Psoas muscle (tissue), 8 donors: ENCODE results near the gene DNAJB1. TPM values are rescaled to one million over a fixed set of nuclear protein-coding genes. Genes with fewer than 3 reads are reported as not detected.
"Not testable (repeated sequence)": the region's sequence is repeated elsewhere in the genome, so short reads cannot be mapped to it uniquely, and the experiment has no call there.

ENCODE experiments used
- ATAC-seq, 4 donors: fragments of 200-7000 bp; cut with Tn5 transposase; one replicate each; pipeline ENCODE4 v1.9.1; 2020; ENCODE audit warnings: moderate library complexity in 3 of 4, mild to moderate bottlenecking in 2 of 4
- DNase-seq, 2 donors: peaks; one replicate each; pipeline ENCODE4 v3.0.0-alpha.2; 2020
- H3K27ac ChIP-seq: fragments of 200-600 bp; one replicate; pipeline ENCODE4 v1.8.0; 2022
- H3K27me3 ChIP-seq, 3 donors: fragments of 200-600 bp in 1 of 3; one replicate each; pipeline versions ENCODE4 v1.6.1 to v1.8.0; 2013 to 2022; ENCODE audit warnings: low read length in 2 of 3, mild to moderate bottlenecking in 2 of 3, moderate library complexity in 1 of 3; ENCODE audit not compliant: insufficient read depth in 3 of 3
- H3K36me3 ChIP-seq, 2 donors: fragments of 200-600 bp in 1 of 2; one replicate each; pipeline versions ENCODE4 v1.6.1 to v1.8.0; 2013 to 2022; ENCODE audit warnings: low read depth in 1 of 2, mild to moderate bottlenecking in 1 of 2, moderate library complexity in 1 of 2; ENCODE audit not compliant: insufficient read depth in 1 of 2
- H3K4me1 ChIP-seq: fragments of 200-600 bp; one replicate; pipeline ENCODE4 v1.8.0; 2022
- H3K4me3 ChIP-seq: fragments of 200-600 bp; one replicate; pipeline ENCODE4 v1.8.0; 2022; ENCODE audit warnings: mild to moderate bottlenecking
- H3K9me3 ChIP-seq: fragments of 200-600 bp; one replicate; pipeline ENCODE4 v1.8.0; 2022
- CTCF ChIP-seq: fragments of 200-600 bp; IDR thresholded peaks from one replicate; pipeline ENCODE4 v1.8.0; 2022; ENCODE audit warnings: antibody characterized with exemption
- WGBS, 3 donors: extraction: QIAGEN DNeasy Blood & Tissue Kit; methylation state at CpG; one replicate each; pipeline versions ENCODE4 v1.1.6 to v1.1.7; 2013; 5-methylcytosine and 5-hydroxymethylcytosine counted together
- intact Hi-C, 2 donors: fragments of 100-400 bp; cut with DNase I; formaldehyde crosslinking; loops; one replicate each; pipeline versions ENCODE4 v1.11.0 to v1.14.2; 2022
- polyA plus RNA-seq, 3 donors: library from polyadenylated mRNA; stranded (reverse); fragments of 200-250 nt; gene quantifications; one replicate each; pipeline ENCODE4 v1.2.3, GENCODE V29; 2013
- total RNA-seq, 4 donors: library from RNA; stranded (reverse); fragmentation: NEBNext Ultra II Directional in 2 of 4; extraction: Animal tissue kit (Norgen Biotek cat#: 25700) in 2 of 4; gene quantifications; one replicate each; pipeline versions ENCODE4 v1.2.1 to v1.2.4, GENCODE V29; 2021 to 2023
- donor health status: healthy with polysubstance abuse.
- donor health status: DM: no; HTN: no; CAD: no; lungs with moderate emphysema.
- donor health status: Bipolar disorder and iron deficiency.
- donor health status: healthy.
- donor health status: DM: yes; HTN: yes; CAD: no.
- donor health status: DM: no; HTN: no; CAD: no.
- donor health status: DM: no; HTN: no; CAD: no.
- donor health status: DM: yes; HTN: yes; CAD: no.

The DNAJB1 gene
- total and polyA plus RNA-seq, 7 donors = 20.8 to 105 (median 32.6) TPM

- Histone ChIP-seq H3K9me3 (no peaks in the 10 kb centered on the region), H3K36me3 (peaks cover 0 to 20% of the 10 kb centered on the region in 2 donors), H3K27me3 (no peaks in the 10 kb centered on the region), H3K4me3 (peak overlapping the region; percentile 25), H3K27ac (peak overlapping the region; percentile 96), H3K4me1 (peaks cover 56% of the 10 kb centered on the region)
- no peak for TF ChIP-seq CTCF
- peak; percentile 20 to 35 (median 24) for ATAC-seq
- 28 to 46% (median 31%) methylated on average over 5 to 6 of the region's 6 CpGs for WGBS, 3 donors
- DNase-seq = no peak
- intact Hi-C loops = no loop called here
Measured at GRCh38 chr19:14554382-14554812, 36.2 kb upstream of the DNAJB1 start.

- ATAC-seq = no peak
- Histone ChIP-seq H3K4me3 (peak overlapping the region; percentile 25), H3K27ac (peak overlapping the region; percentile 96), H3K36me3 (peaks cover 0 to 26% of the 10 kb centered on the region in 2 donors), H3K4me1 (peaks cover 56% of the 10 kb centered on the region), H3K27me3 (no peaks in the 10 kb centered on the region), H3K9me3 (no peaks in the 10 kb centered on the region)
- no peak for TF ChIP-seq CTCF
- no peak for DNase-seq
- WGBS, 3 donors = 59 to 71% (median 62%) methylated on average over 9 of the region's 9 CpGs
- intact Hi-C loops = no loop called here
Measured at GRCh38 chr19:14553939-14554243, 35.7 kb upstream of the DNAJB1 start.

- Histone ChIP-seq H3K36me3 (peaks cover 0 to 32% of the 10 kb centered on the region in 2 donors), H3K4me3 (peak overlapping the region; percentile 25), H3K27ac (peak overlapping the region; percentile 96), H3K4me1 (peaks cover 56% of the 10 kb centered on the region), H3K9me3 (no peaks in the 10 kb centered on the region), H3K27me3 (no peaks in the 10 kb centered on the region)
- peak in 2 of 4 donors; percentile 36 to 55 for ATAC-seq
- intact Hi-C loops = no loop called here
- TF ChIP-seq CTCF = no peak
- no peak for DNase-seq
- 47 to 66% (median 55%) methylated on average over 34 to 35 of the region's 35 CpGs for WGBS, 3 donors
Measured at GRCh38 chr19:14553042-14553938, 35.1 kb upstream of the DNAJB1 start.

- ATAC-seq, intact Hi-C loops, H3K9me3 ChIP-seq, H3K4me3 ChIP-seq, DNase-seq, H3K27me3 ChIP-seq: not testable (repeated sequence)
- 77 to 88% (median 77%) methylated on average over 8 of the region's 8 CpGs for WGBS, 3 donors
- Histone ChIP-seq H3K4me1 (peaks cover 58% of the 10 kb centered on the region), H3K27ac (peak overlapping the region; percentile 36), H3K36me3 (peaks cover 0 to 38% of the 10 kb centered on the region in 2 donors)
Measured at GRCh38 chr19:14552006-14552360, 33.8 kb upstream of the DNAJB1 start.

GRCh38 chr19:14551134-14552005 is 33.2 kb upstream of the DNAJB1 start:
- intact Hi-C loops, H3K4me3 ChIP-seq, H3K27me3 ChIP-seq, H3K9me3 ChIP-seq: not testable (repeated sequence)
- Histone ChIP-seq H3K4me1 (peaks cover 59% of the 10 kb centered on the region), H3K36me3 (peaks cover 0 to 38% of the 10 kb centered on the region in 2 donors), H3K27ac (peak overlapping the region; percentile 96)
- DNase-seq = peak in 1 of 2 donors; percentile 75
- 49 to 64% (median 53%) methylated on average over 12 of the region's 12 CpGs for WGBS, 3 donors
- peak; percentile 26 to 64 (median 38) for ATAC-seq
